A549 (cell line): ENCODE measurements around the gene C19orf12. TPM values are rescaled to one million over a fixed set of nuclear protein-coding genes. Genes with fewer than 3 reads are reported as not detected.

Experiments used
- ATAC-seq, 2 experiments: fragments of 200-7000 bp in 1 of 2; fragments of >200 bp in 1 of 2; cut with Nextera tagmentation in 1 of 2; cut with Tn5 transposase in 1 of 2; 3 replicates each; pipeline versions ENCODE4 v1.8.0 to v1.9.1; 2018 to 2020; ENCODE audit warnings: mild to moderate bottlenecking in 1 of 2, moderate library complexity in 1 of 2
- CTCF ChIA-PET: fragments of 300-600 bp; sonication (Branson Sonifier 250); formaldehyde crosslinking; extraction: SDS; loops from one replicate; lab custom pipeline; 2021; ENCODE audit warnings: antibody characterized with exemption, inconsistent platforms; lab: Yijun Ruan, JAX
- POLR2A ChIA-PET: fragments of 350-600 bp; formaldehyde crosslinking; extraction: SDS; loops from one replicate; lab custom pipeline; 2021; ENCODE audit warnings: antibody characterized with exemption, inconsistent platforms; lab: Yijun Ruan, JAX
- DNase-seq, 2 experiments: peaks; one replicate each; pipeline versions ENCODE4 v3.0.0 to v3.0.0-alpha.2; 2011 to 2016; ENCODE audit warnings: low read depth in 1 of 2, low spot score in 1 of 2
- FAIRE-seq: peaks from 2 replicates; lab custom pipeline; 2011; peaks lifted over from hg19 to GRCh38; lab: Jason Lieb, UNC
- H3K27ac ChIP-seq, 2 experiments: fragments of >200 bp; sonication (Bioruptor Twin); formaldehyde crosslinking; 3 replicates each; pipeline ENCODE4 v1.5.1; 2016 to 2017
- H3K4me1 ChIP-seq: fragments of >200 bp; sonication (Bioruptor Twin); formaldehyde crosslinking; 3 replicates; pipeline ENCODE4 v1.6.1; 2016
- H3K4me2 ChIP-seq: fragments of >200 bp; sonication (Bioruptor Twin); formaldehyde crosslinking; 3 replicates; pipeline ENCODE4 v1.6.1; 2016
- H3K4me3 ChIP-seq: fragments of >200 bp; sonication (Bioruptor Twin); formaldehyde crosslinking; 3 replicates; pipeline ENCODE4 v1.5.1; 2016
- H3K9me3 ChIP-seq: fragments of >200 bp; sonication (Bioruptor Twin); formaldehyde crosslinking; 3 replicates; pipeline ENCODE4 v1.6.1; 2016
- BCL3 ChIP-seq: fragments of >200 bp; sonication (Bioruptor Twin); formaldehyde crosslinking; IDR thresholded peaks from 3 replicates; pipeline ENCODE4 v1.6.1; 2016
- CEBPB ChIP-seq, 2 experiments: fragments of >200 bp in 1 of 2; sonication (Bioruptor Twin) in 1 of 2; formaldehyde crosslinking in 1 of 2; IDR thresholded peaks; 2 replicates each; pipeline ENCODE4 v1.6.1; 2012 to 2016
- CTCF ChIP-seq: fragments of >200 bp; sonication (Bioruptor Twin); formaldehyde crosslinking; IDR thresholded peaks from 3 replicates; pipeline ENCODE4 v1.5.1; 2016
- ELK1 ChIP-seq: fragments of 150-350 bp; IDR thresholded peaks from 2 replicates; pipeline ENCODE4 v1.6.1; 2014; ENCODE audit warnings: low read depth, mild to moderate bottlenecking, low read length
- ESRRA ChIP-seq: fragments of 150-350 bp; IDR thresholded peaks from 2 replicates; pipeline ENCODE4 v1.6.1; 2014; ENCODE audit warnings: mild to moderate bottlenecking, low read length, borderline replicate concordance
- FOSB ChIP-seq: fragments of 250-450 bp; sonication (Bioruptor Pico); IDR thresholded peaks from 2 replicates; pipeline ENCODE4 v1.5.0; 2020; ENCODE audit warnings: mild to moderate bottlenecking, moderate library complexity
- GATA3 ChIP-seq: IDR thresholded peaks from 2 replicates; pipeline ENCODE4 v1.6.1; 2012; ENCODE audit warnings: borderline replicate concordance
- HES2 ChIP-seq: fragments of >200 bp; sonication (Bioruptor Twin); formaldehyde crosslinking; IDR thresholded peaks from 2 replicates; pipeline ENCODE4 v1.6.1; 2016
- HMGXB4 ChIP-seq: fragments of 250-450 bp; sonication (Bioruptor Pico); IDR thresholded peaks from 2 replicates; pipeline ENCODE4 v1.5.0; 2021; ENCODE audit warnings: mild to moderate bottlenecking, moderate library complexity, borderline replicate concordance
- HOXA7 ChIP-seq: fragments of 250-450 bp; sonication (Bioruptor Pico); IDR thresholded peaks from 2 replicates; pipeline ENCODE4 v1.5.0; 2020; ENCODE audit warnings: mild to moderate bottlenecking, moderate library complexity
- HOXB5 ChIP-seq: fragments of 250-450 bp; sonication (Bioruptor Pico); IDR thresholded peaks from 2 replicates; pipeline ENCODE4 v1.5.0; 2020; ENCODE audit warnings: mild to moderate bottlenecking, moderate library complexity
- MAFK ChIP-seq: fragments of 450-650 bp; IDR thresholded peaks from 2 replicates; pipeline ENCODE4 v1.6.1; 2014; ENCODE audit not compliant: partially characterized antibody
- NFE2L2 ChIP-seq: fragments of 150-350 bp; conservative IDR thresholded peaks from 2 replicates; pipeline ENCODE4 v1.6.1; 2014; ENCODE audit warnings: low read length
- NPAS2 ChIP-seq: fragments of 250-450 bp; sonication (Bioruptor Pico); IDR thresholded peaks from 2 replicates; pipeline ENCODE4 v1.8.0; 2022; ENCODE audit warnings: mild to moderate bottlenecking, moderate library complexity, borderline replicate concordance
- PHF8 ChIP-seq: fragments of 200-600 bp; sonication (generic); IDR thresholded peaks from 2 replicates; pipeline ENCODE4 v1.6.1; 2016; ENCODE audit warnings: low read depth, mild to moderate bottlenecking, antibody characterized with exemption, moderate library complexity, borderline replicate concordance
- RNF2 ChIP-seq: fragments of 200-600 bp; sonication (generic); IDR thresholded peaks from 2 replicates; pipeline ENCODE4 v1.6.1; 2016; ENCODE audit warnings: low read depth, mild to moderate bottlenecking, antibody characterized with exemption, moderate library complexity, borderline replicate concordance
- SREBF2 ChIP-seq: fragments of 450-650 bp; IDR thresholded peaks from 2 replicates; pipeline ENCODE4 v1.6.1; 2014; ENCODE audit warnings: mild to moderate bottlenecking, moderate library complexity
- USF2 ChIP-seq: fragments of 450-650 bp; IDR thresholded peaks from 2 replicates; pipeline ENCODE4 v1.6.1; 2014; ENCODE audit warnings: antibody characterized with exemption
- ZNF302 ChIP-seq: fragments of 250-450 bp; sonication (Bioruptor Pico); IDR thresholded peaks from 2 replicates; pipeline ENCODE4 v1.9.0; 2021; ENCODE audit warnings: inconsistent platforms, mild to moderate bottlenecking, moderate library complexity
- ZSCAN20 ChIP-seq: fragments of 250-450 bp; sonication (Bioruptor Pico); IDR thresholded peaks from 2 replicates; pipeline ENCODE4 v1.8.0; 2022; ENCODE audit warnings: mild to moderate bottlenecking, moderate library complexity
- WGBS: methylation state at CpG from one replicate; pipeline ENCODE4 v1.1.6; 2017; ENCODE audit errors: missing lambda C conversion rate; 5-methylcytosine and 5-hydroxymethylcytosine counted together
- polyA plus RNA-seq, 4 experiments: library from polyadenylated mRNA; depleted of rRNA in 3 of 4; stranded (reverse); fragments of >200 nt; fragmentation: RNase III in 1 of 4; extraction: RNeasy Plus Mini Kit Qiagen cat#74134 plus additional on column Dnase treatment in 1 of 4; gene quantifications; 2 replicates in 3 of 4; 3 replicates in 1 of 4; pipeline ENCODE4 v1.2.3, GENCODE V29; 2011 to 2017

The C19orf12 gene
- polyA plus RNA-seq, 2 of the 4 experiments (the other 2 are of a cell fraction): 34.3 to 35.2 TPM

GRCh38 chr19:29672933-29673336 is 42.1 kb downstream of the C19orf12 start:
- H3K27ac ChIP-seq: no peak overlapping the region
- CTCF ChIA-PET: interaction anchor here (0.8 to 9.4 kb wide), 8 partner anchors 9 to 185 kb away, joined by 3 to 78 read pairs (median 8); no protein-coding TSS in a partner anchor
- ATAC-seq (no peak), DNase-seq (no peak), FAIRE-seq (no peak)
- POLR2A ChIA-PET: no interaction called here
- 91% methylated on average over 11 of the region's 11 CpGs for WGBS
- peaks cover 6% of the 10 kb centered on the region; the same call in 1 of the 3 replicates for H3K4me1 ChIP-seq
- H3K4me2 ChIP-seq: no peak overlapping the region
- no peak for TF ChIP-seq RNF2
- no peak for TF ChIP-seq PHF8
- TF ChIP-seq ESRRA: no peak
- no peak for TF ChIP-seq FOSB
- no peak for TF ChIP-seq GATA3
- no peak for TF ChIP-seq HOXB5
- TF ChIP-seq NPAS2: no peak
- TF ChIP-seq SREBF2: no peak
- TF ChIP-seq USF2: no peak
- no peak for TF ChIP-seq BCL3
- no peak for TF ChIP-seq MAFK
- no peak for TF ChIP-seq NFE2L2
- no peak for TF ChIP-seq HMGXB4
- no peak for TF ChIP-seq ZSCAN20
- TF ChIP-seq ZNF302: no peak
- TF ChIP-seq HOXA7 (CRISPR knock-in tag): no peak
- no peak for TF ChIP-seq ELK1
- TF ChIP-seq HES2: no peak
- TF ChIP-seq CEBPB (IDR thresholded peaks at IDR 0.05): no peak
- no peak for TF ChIP-seq CTCF
- no peak overlapping the region for H3K4me3 ChIP-seq
- no peaks in the 10 kb centered on the region for H3K9me3 ChIP-seq
